Lower leg skin (tissue), 3 donors: ENCODE measurements around the gene GNAZ.

ENCODE experiments used
- POLR2A ChIP-seq, 2 donors: fragments of 450-650 bp; IDR thresholded peaks; one replicate each; pipeline ENCODE4 v1.6.1; 2016 to 2017; ENCODE audit warnings: antibody characterized with exemption in 2 of 2, mild to moderate bottlenecking in 1 of 2, moderate library complexity in 1 of 2
- TF ChIP-seq, protein P1 (sequence below), 3 donors: fragments of 450-650 bp; IDR thresholded peaks; one replicate each; pipeline ENCODE4 v1.5.1; 2016; ENCODE audit warnings: antibody characterized with exemption in 3 of 3, mild to moderate bottlenecking in 3 of 3, moderate library complexity in 2 of 3

DNA sequence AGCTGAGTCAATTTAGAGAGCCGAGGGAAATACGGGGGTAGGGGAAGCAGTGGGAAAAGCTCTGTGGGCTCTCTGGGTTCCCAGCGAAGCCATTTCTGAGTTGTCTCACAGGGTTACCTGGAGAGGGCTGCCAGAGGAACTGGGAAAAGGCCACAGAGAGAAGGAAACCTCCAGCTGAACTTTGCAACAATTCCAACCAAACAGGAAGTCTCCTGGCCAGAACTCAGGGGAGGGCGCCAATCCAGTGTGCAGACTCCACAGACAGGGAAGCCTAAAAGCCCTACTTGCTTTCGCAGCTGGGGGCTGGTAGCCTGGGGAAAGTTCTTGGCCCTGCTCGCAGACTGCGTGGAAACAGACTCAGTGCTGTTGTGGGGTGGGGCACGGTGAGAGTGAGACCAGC, 23.1 kb upstream of the GNAZ start:
- TF ChIP-seq, protein P1, sequence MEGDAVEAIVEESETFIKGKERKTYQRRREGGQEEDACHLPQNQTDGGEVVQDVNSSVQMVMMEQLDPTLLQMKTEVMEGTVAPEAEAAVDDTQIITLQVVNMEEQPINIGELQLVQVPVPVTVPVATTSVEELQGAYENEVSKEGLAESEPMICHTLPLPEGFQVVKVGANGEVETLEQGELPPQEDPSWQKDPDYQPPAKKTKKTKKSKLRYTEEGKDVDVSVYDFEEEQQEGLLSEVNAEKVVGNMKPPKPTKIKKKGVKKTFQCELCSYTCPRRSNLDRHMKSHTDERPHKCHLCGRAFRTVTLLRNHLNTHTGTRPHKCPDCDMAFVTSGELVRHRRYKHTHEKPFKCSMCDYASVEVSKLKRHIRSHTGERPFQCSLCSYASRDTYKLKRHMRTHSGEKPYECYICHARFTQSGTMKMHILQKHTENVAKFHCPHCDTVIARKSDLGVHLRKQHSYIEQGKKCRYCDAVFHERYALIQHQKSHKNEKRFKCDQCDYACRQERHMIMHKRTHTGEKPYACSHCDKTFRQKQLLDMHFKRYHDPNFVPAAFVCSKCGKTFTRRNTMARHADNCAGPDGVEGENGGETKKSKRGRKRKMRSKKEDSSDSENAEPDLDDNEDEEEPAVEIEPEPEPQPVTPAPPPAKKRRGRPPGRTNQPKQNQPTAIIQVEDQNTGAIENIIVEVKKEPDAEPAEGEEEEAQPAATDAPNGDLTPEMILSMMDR (IDR thresholded peaks at IDR 0.05) = no peak
- no peak for TF ChIP-seq POLR2A (IDR thresholded peaks at IDR 0.05)
